D721Med (cell line): ENCODE measurements around the gene TYMS.

Experiments
- DNase-seq: peaks from one replicate; pipeline ENCODE4 v3.0.0; 2011; ENCODE audit warnings: low spot score; ENCODE audit not compliant: insufficient read length
- FAIRE-seq: peaks from 2 replicates; lab custom pipeline; 2011; peaks lifted over from hg19 to GRCh38; lab: Jason Lieb, UNC
- CTCF ChIP-seq: IDR thresholded peaks from 2 replicates; pipeline ENCODE4 v1.5.1; 2012; ENCODE audit warnings: mild to moderate bottlenecking, control low read depth; ENCODE audit not compliant: insufficient read depth; ENCODE audit errors: missing control alignments

Gene TYMS

DNA sequence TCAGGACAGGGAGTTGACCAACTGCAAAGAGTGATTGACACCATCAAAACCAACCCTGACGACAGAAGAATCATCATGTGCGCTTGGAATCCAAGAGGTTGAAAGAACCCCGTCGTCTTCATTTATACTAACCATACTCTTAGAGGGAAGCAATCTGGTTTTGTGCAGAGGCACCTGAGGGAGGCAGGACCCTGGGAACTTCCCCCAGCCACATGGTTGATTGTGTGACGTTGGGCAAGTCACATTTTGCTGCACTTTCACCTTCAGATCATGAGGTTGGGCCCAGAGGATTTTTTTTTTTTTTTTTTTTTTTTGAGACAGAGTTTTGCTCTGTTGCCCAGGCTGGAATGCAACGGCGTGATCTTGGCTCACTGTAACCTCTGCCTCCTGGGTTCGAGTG, 11.6 kb downstream of the TYMS start:
- DNase-seq = no peak
- TF ChIP-seq CTCF = no peak
- FAIRE-seq = no peak

DNA sequence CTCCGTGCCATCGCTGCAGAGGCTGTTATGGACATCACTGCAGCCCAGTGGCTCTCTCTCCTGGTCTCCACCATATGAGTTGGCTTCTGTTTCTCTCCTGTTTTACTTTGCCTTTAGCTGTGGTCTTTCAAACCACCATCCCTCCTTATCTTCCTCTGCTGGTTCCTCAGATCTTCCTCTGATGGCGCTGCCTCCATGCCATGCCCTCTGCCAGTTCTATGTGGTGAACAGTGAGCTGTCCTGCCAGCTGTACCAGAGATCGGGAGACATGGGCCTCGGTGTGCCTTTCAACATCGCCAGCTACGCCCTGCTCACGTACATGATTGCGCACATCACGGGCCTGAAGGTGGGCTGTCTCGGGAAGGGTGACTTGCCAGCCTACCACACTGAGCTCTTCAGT, 13.1 kb downstream of the TYMS start:
- DNase-seq (no peak), FAIRE-seq (no peak)
- TF ChIP-seq CTCF = no peak

DNA sequence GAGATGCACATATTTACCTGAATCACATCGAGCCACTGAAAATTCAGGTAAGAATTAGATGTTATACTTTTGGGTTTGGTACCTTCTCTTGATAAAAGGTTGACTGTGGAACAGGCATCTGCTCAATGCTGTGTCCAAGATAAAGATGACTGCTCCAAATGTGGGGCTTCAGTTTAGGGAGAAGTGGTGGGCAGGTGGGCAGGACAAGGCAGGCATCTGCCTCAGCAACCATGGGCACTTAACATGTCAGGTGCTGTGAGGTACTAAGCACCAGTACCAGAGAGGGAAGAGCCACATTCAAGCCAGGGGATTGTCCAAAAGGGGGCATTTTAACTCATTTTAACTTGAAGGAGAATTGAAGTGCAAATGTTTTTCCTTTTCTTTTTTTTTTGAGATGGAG, 14.0 kb downstream of the TYMS start:
- no peak for TF ChIP-seq CTCF
- DNase-seq (no peak), FAIRE-seq (no peak)

GRCh38 chr18:673317-673716, 15.9 kb downstream of the TYMS start:
- no peak for TF ChIP-seq CTCF
- DNase-seq = no peak
- no peak for FAIRE-seq

GRCh38 chr18:673769-674168, 16.3 kb downstream of the TYMS start:
- FAIRE-seq = peak; percentile 51
- no peak for DNase-seq
- no peak for TF ChIP-seq CTCF

DNA sequence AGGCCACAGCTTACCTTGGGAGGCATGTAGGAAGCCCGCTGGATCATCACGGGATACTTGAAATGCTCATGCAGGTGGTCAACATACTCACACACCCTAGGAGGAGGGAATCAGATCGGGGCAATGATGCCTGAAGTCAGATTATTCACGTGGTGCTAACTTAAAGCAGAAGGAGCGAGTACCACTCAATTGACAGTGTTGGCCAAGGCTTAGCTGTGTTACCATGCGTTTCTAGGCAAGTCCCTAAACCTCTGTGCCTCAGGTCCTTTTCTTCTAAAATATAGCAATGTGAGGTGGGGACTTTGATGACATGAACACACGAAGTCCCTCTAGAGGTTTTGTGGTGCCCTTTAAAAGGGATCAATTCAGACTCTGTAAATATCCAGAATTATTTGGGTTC, 17.9 kb downstream of the TYMS start:
- FAIRE-seq = no peak
- DNase-seq = no peak

DNA sequence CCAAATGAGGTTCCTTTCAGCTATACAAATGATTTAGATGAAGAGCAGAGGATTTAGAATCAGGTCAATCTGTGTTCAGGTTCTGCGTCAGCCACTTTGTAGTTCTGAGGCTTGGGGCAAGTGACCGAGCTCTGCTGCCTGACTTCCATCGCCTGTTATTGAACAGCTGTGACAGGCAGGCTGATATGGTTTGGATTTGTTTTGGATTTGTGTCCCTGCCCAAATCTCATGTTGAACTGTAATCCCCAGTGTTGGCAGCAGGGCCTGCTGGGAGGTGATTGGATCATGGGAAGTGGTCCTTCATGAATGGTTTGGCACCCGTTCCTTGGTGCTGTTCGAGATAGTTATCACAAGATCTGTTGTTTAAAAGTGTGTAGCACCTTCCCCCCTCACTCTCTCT, 18.6 kb downstream of the TYMS start:
- no peak for FAIRE-seq
- TF ChIP-seq CTCF = no peak
- DNase-seq = no peak

More for the DNA sequence above, 17.9 kb downstream of the TYMS start:
- TF ChIP-seq CTCF = no peak
